Measurements from ENCODE around the gene CNTNAP2.
"Not testable (repeated sequence)": the region's sequence is repeated elsewhere in the genome, so short reads cannot be mapped to it uniquely, and the experiment has no call there.

DNA sequence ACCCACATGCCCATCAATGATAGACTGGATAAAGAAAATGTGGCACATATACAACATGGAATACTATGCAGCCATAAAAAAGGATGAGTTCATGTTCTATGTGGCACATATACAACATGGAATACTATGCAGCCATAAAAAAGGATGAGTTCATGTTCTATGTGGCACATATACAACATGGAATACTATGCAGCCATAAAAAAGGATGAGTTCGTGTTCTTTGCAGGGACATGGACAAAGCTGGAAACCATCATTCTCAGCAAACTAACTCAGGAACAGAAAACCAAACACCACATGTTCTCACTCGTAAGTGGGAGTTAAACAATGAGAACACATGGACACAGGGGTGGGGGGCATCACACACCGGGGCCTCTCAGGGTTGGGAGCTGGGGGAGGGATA is 2314.1 kb downstream of the CNTNAP2 start:
- TF ChIP-seq EZH2phosphoT487 (IDR thresholded peaks at IDR 0.05; ENCODE audit: borderline replicate concordance, low read depth, low read length), result not testable (repeated sequence)
- TF ChIP-seq, protein P1, sequence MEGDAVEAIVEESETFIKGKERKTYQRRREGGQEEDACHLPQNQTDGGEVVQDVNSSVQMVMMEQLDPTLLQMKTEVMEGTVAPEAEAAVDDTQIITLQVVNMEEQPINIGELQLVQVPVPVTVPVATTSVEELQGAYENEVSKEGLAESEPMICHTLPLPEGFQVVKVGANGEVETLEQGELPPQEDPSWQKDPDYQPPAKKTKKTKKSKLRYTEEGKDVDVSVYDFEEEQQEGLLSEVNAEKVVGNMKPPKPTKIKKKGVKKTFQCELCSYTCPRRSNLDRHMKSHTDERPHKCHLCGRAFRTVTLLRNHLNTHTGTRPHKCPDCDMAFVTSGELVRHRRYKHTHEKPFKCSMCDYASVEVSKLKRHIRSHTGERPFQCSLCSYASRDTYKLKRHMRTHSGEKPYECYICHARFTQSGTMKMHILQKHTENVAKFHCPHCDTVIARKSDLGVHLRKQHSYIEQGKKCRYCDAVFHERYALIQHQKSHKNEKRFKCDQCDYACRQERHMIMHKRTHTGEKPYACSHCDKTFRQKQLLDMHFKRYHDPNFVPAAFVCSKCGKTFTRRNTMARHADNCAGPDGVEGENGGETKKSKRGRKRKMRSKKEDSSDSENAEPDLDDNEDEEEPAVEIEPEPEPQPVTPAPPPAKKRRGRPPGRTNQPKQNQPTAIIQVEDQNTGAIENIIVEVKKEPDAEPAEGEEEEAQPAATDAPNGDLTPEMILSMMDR (conservative IDR thresholded peaks at IDR 0.05; ENCODE audit: low read length), result not testable (repeated sequence)
